HG02938 (cell line): ENCODE measurements around the gene AGBL4.

Experiments
- ATAC-seq: cut with Tn5 transposase; IDR thresholded peaks from one replicate; pipeline ENCODE4 v1.9.1; 2021; ENCODE audit warnings: mild to moderate bottlenecking, moderate library complexity; ENCODE audit not compliant: unreplicated experiment

The AGBL4 gene

DNA sequence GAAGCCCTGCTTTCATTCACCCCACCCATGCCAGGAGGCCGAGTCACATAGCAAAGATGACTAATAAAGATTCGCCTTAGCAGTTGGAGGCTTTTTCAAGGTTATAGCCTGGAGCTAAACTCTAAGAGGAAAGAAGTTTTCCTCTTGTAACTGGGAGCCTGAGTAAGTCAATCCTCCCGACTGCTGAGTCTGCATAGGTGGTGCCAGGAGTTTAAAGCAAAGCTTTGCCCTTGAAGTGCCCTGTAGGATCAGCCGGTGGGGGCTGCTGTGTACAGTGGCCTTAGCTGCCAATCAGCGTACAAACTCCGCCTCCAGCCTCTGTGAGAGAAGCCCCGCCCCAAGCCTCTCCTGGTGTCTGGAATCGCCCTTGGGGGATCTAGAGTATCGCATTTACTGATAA lies 1404.2 kb downstream of the AGBL4 start:
- no peak for ATAC-seq

DNA sequence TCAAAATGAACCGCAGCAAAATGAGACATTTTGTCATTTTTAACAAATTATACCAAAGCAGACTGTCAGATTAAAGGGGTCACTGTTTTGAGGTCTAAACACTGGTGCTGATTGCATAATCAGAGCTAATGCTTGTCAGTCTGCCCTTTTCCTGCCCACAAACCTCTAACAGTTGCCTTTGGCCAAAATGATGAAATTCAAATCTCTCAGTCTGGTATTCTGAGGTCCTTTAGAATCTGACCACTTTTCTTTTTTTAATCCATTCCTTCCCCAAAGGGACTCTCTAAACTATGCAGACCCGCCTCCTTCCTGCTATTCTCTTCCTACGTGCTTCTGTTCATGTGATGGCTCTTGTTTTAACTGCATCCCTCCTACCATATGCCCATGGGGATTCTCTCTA lies 1406.5 kb downstream of the AGBL4 start:
- no peak for ATAC-seq

DNA sequence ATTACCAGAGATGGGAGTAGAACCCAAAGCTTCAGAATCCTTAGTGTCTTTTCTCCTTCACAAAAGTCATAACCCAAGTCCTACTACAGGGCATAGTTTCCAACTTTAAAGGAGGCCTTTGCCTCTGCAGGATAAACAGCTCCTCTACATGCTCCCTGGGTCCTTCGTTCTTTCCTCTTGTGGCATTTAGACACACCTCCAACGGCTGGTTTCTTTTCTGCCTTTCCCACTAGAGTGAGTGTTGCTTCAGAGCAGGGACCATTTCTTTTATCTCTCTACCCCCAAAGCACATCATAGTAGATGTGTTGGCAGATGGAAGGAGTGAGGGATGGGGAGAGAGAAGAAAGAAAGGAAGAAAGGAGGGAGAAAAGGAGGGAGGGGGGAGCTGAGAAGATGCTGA lies 1407.0 kb downstream of the AGBL4 start:
- ATAC-seq = no peak

DNA sequence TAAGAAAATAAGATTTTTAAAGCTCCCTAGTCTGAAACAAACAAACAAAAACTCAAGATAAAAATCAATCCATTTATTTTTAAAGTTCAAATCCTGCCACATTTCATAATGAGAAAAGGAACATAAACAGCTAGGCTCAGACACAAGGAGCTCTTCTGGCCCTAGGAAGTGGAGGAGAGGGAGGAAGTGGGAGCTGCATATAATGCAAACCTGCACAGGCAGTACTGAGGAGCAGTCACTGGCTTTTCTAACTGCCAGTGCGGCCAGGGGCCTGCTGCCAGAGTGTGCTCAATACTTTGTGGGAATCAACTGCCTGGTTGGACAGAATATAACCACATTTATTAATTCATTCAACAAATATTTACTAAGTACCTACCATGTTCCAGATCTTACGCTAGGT lies 1411.9 kb downstream of the AGBL4 start:
- no peak for ATAC-seq

DNA sequence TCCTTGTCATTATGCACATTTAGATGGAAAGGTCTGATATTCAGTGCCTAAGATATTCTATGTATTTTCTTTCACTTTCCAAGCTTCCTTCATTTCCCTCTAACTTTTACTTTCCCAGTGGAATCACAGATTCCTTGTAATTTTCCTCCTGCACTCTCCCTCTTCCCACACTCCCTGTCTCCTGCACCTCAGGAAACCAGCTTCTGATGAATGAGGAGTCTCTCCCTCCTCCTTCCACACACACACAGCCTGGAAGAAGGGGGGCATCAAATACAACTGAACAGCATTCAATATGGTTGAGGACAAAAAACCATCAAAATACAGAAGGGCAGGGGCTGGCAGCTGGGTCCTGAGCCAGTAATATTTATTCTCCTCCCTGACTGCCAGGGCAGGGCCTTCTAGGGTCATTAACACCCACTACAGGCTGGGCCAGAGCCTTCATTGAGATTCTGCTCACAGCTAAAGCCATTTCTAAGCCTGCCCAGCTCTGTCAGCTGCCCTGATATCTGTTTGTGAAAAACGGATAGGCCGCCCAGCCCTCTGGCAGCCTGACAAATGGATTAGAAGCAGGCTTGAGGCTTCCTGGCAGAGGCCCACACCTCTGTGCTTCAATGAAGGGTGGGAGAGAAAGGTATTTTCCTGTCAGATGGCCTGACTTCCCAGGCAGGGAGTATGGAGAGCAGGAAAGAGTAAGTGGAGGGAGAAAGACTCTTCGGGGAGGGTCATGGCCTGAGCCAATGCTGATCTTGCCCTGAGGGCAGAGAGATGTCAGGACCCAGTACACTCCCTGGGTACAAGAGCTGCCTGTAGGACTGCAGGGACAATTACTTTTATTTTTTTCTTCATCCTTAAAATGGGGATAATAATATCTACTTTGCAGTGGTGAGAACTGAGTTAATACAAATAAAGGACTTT lies 1412.9 kb downstream of the AGBL4 start:
- no peak for ATAC-seq

DNA sequence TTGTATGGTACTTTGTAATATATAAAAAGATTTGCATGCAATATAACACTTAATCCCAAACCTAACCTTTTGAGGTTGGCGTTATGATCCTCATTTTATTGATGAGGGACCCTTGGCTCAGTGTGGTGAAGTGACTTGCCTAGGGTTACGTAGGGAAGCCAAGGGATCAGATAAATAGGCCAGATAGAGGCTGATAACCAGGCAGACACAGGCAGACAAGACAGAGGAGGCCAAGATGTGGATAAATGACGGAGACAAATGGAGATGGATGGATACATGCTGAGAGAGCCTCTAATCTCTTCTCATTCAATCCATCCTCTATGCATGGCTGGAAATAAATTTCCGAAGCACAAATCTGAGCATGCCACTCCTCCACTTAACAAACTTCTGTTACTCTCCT lies 1414.9 kb downstream of the AGBL4 start:
- no peak for ATAC-seq

DNA sequence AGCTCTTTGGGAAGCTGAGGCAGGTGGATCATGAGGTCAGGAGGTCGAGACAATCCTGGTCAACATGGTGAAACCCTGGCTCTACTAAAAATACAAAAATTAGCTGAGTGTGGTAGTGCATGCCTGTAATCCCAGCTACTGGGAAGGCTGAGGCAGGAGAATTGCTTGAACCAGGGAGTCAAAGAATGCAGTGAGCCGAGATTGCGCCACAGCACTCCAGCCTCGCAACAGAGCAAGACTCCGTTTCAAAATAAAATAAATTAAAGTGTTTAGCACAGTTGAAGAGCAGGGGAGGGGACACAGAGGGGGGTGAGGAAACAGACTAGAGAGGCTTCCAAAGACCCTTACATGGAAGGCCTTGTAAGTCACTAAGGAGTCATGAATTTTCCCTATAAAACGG lies 1420.5 kb downstream of the AGBL4 start:
- ATAC-seq = no peak

DNA sequence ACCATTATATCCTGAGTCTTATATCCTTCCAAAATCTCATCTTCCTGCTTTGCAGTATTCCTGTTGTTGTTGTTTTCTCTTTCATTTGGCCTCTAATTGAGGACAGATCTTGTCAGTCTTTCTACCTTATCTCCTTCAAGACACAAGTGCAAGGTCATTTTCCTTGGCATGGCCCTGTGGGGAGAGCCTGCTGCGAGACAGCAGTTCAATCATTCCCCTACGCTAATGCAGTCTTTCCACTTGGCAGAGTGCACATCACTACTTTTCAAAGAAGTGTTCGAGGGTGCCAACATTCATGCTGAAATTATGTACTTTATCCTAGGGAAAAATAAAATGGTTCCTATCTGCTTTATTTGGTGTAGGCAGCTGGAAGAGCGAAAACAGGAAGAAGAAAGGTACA lies 1421.4 kb downstream of the AGBL4 start:
- ATAC-seq = no peak

DNA sequence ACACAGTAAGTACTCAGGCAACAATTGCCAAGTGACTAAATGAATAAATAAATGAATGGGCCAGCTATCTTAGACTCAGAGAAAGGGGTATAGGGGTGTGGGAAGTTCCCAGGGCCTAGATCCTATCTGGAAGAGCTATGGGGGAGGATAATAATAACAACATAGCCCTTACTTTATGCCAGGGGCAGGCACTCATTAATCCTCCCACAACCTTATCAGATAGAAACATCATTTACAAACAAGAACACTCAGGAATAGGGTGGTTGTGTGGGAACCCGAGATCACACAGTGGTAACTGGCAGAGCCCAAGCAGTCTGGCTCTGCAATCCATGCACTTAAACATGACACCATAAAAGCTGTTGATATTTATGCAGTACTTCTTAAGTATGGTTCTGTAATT lies 1423.6 kb downstream of the AGBL4 start:
- no peak for ATAC-seq

DNA sequence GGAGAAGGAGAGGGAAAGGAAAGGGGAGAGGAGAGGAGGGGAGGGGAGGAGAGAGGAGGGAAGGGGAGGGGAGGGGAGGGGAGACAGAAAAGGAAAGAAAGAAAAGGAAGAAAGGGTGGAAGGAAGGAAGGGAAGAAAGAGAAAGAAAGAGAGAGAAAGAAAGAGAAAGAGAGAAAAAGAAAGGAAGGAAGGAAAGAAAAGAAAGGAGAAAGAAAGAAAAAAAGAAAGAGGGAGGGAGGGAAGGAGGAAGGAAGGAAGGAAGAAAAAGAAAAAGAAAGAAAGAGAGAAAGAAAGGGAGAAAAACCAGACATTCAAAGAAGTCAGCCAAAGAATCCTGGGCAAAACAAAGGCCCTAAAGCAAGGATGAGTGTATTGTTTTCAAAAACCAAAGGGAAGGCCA lies 1426.1 kb downstream of the AGBL4 start:
- ATAC-seq = no peak

DNA sequence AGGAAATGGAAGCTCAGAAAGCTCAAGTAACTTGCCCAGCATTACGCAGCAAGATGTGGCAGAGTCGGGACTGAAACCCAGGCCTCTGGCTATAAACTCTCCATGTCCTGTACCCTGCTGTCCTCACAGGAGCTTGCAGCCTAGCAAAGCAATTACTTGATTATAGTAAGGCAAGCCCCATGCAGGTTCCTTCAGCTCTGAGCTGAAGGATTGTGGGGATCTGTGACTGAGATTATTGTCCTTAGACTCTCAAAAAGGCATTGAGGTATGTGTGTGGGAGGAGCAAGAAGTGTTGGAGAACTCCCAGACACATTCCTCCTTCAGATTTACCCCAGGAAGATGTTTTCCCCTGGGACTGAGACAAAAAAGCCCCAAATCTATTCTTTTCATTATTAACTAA lies 1427.7 kb downstream of the AGBL4 start:
- ATAC-seq = no peak

DNA sequence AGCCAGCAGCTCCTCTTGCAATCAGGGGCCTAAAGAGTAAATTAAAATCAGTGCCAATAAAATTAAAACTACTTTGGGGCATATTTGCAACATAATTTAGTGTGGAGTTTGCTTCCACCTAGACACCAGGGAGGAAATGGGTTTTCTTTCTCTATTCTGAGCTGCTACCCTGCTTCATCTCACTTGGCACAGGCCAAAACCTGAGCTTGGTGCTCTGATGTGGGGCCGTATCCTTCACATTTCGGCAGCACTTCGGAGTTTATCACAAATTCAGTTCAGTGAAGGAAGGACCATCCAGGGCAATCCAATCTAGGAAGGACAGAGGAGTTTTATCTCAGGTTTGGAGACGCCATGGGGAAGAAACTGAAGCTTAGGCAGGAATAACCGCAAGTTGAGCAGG lies 1428.1 kb downstream of the AGBL4 start:
- ATAC-seq = no peak

DNA sequence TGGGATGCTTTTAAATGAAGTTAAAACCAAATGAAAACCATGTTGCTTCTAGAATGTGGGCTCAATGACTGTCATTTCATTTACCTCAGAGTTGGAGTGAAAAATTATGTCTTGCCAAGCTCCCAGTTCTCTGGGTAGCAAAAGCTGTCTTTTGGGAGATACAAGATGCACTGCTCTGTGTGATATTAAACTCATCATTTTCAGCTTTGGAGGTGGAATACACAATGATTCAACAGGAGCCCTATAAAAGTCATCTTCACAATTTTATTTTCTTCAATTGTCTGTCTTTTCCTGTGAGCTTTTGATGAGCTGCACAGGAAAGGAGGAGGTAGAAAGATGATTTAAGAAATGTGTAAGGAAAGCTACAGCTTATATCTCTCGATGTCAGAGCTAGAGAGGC lies 1431.4 kb downstream of the AGBL4 start:
- no peak for ATAC-seq

DNA sequence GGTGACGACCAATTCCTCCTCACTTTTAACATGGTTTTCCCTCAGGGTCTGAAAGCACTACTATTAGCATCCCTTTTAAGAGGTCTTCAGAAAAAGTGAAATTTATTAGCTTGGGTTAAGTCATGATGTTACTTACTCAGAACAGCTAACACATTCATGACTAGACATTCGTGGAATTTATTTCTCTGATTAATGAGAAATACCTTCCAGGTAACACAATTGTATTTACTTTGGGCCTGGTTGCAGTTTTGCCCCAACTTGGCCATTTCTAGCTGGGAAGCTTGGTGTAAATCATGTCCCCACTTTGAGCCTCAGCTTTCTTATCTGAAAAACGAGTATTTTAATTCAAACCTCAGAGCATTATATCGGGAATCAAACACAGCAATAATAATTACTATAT lies 1432.6 kb downstream of the AGBL4 start:
- ATAC-seq = no peak

DNA sequence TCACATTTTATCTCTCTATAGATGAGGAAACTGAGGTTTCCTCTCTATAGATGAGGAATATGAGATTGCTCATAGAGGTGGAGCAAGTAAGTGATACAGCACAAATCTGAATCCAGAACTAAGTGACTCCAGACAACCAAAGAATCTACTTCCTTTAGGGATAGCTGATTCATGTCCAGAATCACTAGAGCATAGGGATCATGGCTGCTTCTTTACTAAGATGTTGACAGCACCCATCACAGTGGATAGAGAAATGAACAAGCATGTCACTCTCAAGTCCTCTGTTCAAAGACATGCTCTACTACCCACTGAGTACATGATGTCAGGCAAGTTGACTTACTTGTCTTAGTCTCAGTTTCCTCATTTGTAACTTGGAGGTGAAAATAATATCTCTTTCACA lies 1435.7 kb downstream of the AGBL4 start:
- no peak for ATAC-seq

DNA sequence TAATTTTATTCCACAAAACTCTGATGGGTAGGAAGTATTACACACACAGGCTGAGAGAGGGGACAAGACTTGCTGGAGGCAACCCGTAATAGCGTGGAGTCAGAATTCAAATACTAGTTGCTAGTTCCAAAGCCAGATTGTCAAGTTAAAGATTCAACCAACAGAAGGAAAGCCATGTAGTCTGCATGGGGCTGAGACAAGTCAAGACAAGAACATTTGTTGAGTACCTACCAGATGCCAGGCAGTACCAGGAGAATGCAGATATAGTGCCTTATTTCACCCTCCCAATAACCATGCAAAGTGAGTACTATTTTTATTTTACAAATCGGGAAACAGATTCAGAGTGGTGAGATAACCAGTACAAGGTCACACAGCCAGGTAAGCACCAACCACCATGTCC lies 1441.3 kb downstream of the AGBL4 start:
- ATAC-seq = no peak

DNA sequence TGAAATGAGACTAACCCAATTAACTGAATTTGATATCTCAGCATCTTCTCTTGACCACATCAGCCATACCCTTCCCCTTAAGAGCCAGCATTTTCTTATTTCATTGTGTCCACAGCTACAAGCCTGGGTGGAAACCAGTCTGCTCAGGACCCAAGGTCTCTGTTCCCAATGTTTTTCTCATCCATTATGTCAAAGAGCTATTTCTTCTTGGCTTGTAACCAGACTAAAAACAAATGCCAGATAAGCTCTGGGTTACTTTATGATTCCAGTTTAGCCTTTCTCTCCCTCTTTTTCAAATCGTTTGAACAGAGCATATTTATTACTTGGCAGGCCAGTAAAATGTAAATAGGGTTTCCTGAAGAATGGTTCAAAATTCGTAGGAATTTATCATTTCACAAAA lies 1442.5 kb downstream of the AGBL4 start:
- ATAC-seq = no peak

DNA sequence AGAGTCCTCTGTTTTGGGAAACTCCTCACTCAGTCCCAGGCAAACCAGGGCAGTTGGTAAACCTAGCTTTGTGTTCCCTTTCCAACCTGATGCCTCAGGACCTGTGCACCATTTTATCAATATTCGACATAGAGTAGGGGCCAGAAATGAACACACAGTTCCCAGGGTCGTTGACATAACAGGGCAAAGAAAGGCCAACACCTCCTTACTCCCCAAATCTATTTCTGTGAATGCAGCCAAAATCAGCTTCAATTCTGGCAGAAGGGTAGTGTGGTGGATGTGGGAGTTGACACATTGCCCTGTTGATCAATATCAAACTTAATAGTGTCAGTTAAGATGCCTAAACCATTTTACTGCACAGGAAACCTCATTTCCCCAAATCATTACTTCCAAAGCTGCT lies 1447.2 kb downstream of the AGBL4 start:
- ATAC-seq = no peak

DNA sequence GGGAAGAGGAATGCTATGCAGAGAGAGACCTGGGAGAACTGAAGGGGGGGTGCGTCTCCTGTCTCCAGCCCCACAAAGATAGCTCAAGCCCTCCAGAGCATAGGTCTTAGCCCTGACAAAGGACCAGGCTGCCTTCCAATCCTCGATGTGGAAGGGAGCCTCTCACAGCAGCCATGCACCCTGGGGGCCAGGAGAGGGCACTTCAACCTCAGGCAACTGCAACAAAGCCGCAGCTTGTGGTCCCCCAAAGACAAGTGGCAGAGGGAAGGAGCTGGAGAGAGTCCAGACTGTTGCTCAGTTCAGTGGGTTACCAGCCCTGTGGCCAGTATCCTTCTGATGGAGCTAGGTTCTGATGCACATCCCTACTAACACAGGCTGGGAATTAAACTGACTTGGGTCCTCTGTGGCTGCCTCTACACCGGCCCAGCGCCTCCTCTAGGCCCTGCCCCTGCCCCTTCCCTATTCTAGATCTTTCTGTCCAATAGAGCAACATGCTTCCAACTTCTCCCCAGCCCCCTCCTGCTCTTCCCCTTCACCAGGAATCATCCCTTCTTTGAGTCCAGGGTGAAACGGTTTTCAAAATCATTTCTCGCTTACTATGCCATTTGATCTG lies 1451.0 kb downstream of the AGBL4 start:
- peak; percentile 82 for ATAC-seq

DNA sequence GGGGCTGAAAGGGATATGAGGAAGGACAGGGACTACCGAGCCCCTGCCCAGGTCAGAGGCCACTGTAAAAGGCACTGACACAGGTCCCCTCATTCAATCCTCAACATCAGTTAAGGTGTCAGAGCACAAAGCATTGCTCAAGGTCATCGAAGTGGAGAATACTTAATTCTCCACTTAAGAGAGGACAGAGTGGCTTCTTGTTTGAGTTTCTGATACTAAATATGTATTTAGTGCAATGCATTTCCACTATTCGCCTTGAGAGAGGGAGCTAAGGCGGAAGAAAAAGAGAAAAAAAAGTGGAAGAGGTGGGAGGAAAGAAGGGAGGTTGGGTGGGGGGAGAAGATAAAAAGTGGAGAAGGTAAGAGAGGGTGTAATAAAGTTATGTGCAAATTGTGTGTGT lies 1451.6 kb downstream of the AGBL4 start:
- ATAC-seq = no peak

DNA sequence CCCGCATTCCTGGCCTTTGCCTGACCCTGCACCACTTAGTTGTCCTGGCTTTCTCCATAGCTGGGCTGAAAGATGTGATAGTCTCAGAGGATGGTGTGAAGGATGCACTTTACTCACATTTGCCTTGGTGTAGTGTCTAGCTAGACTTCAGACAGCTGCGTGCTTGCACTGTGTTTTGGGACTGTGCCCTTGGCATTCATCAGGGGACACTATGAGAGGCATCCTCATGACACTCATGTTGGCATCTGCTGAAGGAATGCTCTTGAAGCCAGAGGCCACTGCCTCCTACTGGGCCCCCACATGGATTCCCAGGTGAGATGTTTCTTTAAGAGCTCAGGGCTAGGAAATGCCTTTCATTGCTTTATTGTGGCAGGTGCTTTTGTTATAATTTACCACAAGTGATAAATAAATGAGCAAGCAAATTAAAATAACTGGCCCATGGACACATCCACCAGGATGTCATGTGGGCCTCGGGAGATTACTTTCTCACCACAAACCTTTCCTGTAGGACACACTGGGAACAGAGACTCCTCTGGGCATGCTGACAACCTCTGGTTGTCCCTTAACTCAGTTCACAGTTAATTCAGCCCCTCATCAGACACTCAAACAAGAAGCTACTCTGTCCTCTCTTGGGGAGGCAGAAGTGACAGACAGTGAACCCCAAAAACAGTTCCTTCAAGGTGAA lies 1452.3 kb downstream of the AGBL4 start:
- ATAC-seq = no peak

DNA sequence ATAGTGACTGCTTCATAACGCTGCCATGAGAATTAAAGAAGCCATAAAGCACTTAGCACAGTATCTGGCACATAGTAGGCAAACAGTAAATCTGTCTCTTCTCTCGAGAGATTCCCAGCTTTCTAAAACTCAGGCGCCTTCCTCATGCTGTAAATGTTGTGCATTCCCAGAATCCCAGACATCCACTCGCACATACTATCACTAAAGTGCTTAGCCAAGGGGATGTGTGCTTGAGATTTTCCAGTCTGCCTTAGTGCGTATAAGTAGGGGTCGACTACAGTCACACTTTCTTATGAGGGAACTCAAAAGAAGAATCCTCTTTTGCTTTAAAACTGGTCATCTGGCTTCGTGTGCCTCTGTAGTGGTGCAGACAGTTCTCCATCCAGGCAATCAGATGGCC lies 1453.2 kb downstream of the AGBL4 start:
- no peak for ATAC-seq
